GM10248 (cell line): ENCODE data around the gene MAP2K4.
"Not testable (repeated sequence)": the region's sequence is repeated elsewhere in the genome, so short reads cannot be mapped to it uniquely, and the experiment has no call there.

Source experiments
- CTCF ChIA-PET: fragments of 300-600 bp; sonication (Branson Sonifier 250); formaldehyde crosslinking; extraction: SDS; loops from one replicate; lab custom pipeline; 2021; ENCODE audit warnings: antibody characterized with exemption; lab: Yijun Ruan, JAX
- POLR2A ChIA-PET: fragments of 350-650 bp; sonication (Branson Sonifier 250); formaldehyde crosslinking; extraction: SDS; loops from one replicate; lab custom pipeline; 2020; ENCODE audit warnings: antibody characterized with exemption; lab: Yijun Ruan, JAX
- DNase-seq: peaks from one replicate; pipeline ENCODE4 v3.0.0; 2012; ENCODE audit errors: extremely low spot score
- CTCF ChIP-seq: IDR thresholded peaks from 2 replicates; pipeline ENCODE4 v1.5.1; 2012; ENCODE audit warnings: mild to moderate bottlenecking, low read depth; ENCODE audit errors: extremely low read depth, missing control alignments, control extremely low read depth

The MAP2K4 gene

DNA sequence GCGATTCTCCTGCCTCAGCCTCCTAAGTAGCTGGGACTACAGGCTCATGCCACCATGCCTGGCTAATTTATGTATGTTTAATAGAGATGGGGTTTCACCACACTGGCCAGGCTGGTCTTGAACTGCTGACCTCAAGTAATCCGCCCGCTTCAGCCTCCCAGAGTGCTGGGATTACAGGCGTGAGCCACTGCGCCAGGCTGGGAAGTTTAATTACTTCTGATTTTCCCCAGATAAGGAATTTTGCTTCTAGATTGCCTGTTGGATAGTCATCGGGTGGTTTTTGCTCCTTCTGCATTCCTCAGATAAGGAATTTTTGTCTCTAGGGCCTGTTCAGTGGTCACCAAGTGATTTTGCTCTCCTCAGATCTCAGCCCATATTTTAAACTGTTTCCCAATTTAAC is 112.5 kb downstream of the MAP2K4 start:
- POLR2A ChIA-PET = no interaction called here
- CTCF ChIA-PET = no interaction called here
- no peak for TF ChIP-seq CTCF
- DNase-seq = no peak

GRCh38 chr17:12134101-12134500 is 113.4 kb downstream of the MAP2K4 start:
- DNase-seq = no peak
- ChIA-PET POLR2A (no interaction called here), CTCF (interaction anchor here (0.6 kb wide), 1 partner anchor 15 kb away, joined by 3 read pairs; no protein-coding TSS in a partner anchor)
- no peak for TF ChIP-seq CTCF

DNA sequence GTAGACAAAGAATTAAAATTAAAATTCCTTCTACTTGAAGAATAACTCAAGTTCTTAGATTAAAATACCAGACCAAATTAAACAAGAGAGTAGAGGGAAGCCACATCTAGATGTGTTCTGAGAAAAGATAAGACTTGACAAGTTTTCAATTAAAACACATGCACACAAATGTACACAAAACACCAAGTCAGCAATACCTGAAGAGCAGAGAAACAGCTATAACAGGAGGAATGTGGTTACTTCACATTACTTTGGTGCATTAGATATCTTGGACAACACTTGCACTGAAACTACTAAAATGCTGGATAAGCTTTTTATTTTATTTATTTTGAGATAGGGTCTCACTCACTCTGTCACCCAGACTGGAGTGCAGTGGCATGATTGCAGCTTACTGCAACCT is 113.9 kb downstream of the MAP2K4 start:
- CTCF ChIA-PET = no interaction called here
- DNase-seq = no peak
- TF ChIP-seq CTCF = no peak
- POLR2A ChIA-PET = no interaction called here

DNA sequence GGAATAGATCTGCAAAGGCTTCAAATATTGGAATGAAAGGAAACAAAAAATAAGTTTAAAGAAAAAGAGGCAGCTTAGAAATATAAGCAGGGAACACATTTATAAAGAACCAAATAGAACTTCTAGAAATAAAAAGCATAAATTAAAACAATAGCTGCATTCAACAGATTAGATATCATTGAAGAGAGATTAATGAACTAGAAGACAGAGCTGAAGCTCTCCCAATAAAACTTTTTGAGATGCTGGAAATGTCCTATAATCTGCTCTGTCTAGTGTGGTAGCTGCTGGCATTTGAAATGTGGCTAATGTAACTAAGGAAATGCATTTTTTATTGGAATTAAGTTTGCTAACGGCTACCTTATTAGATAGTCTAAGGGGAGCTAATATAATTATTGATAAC is 115.6 kb downstream of the MAP2K4 start:
- ChIA-PET POLR2A (no interaction called here), CTCF (no interaction called here)
- DNase-seq = no peak
- no peak for TF ChIP-seq CTCF

DNA sequence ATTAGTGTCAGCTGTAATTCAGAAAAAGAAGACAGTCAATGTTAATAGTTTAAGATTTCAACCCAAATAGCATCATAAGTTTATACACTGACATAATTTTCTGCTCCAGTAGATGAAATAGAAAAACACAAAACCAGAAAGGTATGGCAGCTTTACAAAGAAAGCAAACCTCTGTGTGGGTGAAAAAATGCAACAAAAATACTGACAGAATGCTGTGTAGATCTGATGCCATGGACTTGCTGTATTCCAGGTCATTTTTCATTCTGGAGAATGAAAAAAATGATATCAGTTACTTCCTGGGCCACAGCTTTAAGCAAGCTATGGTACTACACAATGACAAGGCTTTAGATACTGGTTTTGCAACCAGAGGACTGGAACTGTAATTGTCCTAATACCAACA is 116.0 kb downstream of the MAP2K4 start:
- TF ChIP-seq CTCF = no peak
- POLR2A ChIA-PET = no interaction called here
- CTCF ChIA-PET = no interaction called here
- no peak for DNase-seq

DNA sequence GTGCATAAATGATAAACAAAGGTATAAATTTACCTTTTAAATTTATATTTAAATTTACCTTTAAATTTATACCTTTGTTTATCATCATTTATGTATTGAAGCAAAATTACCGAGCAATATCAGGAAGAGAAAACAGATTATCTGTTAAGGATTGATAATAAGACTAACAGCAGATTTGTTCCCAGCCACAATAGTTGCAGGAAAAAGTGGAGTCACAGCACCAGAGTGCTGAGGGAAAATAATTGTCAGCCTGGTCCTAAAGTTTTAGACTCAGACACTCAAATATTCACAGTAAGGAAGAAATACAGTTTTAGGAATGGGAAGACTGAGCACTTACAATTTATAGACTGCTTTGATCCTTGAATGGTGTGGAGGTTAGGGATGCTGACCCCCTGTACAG is 117.2 kb downstream of the MAP2K4 start:
- no peak for TF ChIP-seq CTCF
- ChIA-PET POLR2A (no interaction called here), CTCF (no interaction called here)
- no peak for DNase-seq

- DNase-seq = no peak
- POLR2A ChIA-PET = no interaction called here
- no peak for TF ChIP-seq CTCF
- CTCF ChIA-PET = interaction anchor here (0.9 kb wide), 1 partner anchor 21 kb away, joined by 3 read pairs; no protein-coding TSS in a partner anchor
These were observed 120.0 kb downstream of the MAP2K4 start for GRCh38 chr17:12140685-12141084.

DNA sequence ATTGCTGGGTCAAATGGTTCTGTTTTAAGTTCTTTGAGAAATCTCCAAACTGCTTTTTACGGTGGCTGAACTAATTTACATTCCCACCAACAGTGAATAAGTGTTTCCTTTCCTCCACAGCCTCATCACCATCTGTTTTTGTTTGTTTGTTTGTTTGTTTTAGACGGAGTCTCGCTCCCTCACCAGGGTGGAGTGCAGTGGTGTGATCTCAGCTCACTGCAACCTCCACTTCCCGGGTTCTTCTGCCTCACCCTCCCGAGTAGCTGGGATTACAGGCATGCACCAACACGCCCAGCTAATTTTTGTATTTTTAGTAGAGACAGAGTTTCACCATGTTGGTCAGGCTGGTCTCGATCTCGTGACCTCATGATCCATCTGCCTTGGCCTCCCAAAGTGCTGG is 141.5 kb downstream of the MAP2K4 start:
- CTCF ChIA-PET, DNase-seq, POLR2A ChIA-PET: not testable (repeated sequence)
